ENCODE data around the gene P2RY11. TPM values are rescaled to one million over a fixed set of nuclear protein-coding genes. Genes with fewer than 3 reads are reported as not detected.

Gene P2RY11
- total RNA-seq, 2 donors from 2014 or later, result 65.4 to 73.9 TPM

DNA sequence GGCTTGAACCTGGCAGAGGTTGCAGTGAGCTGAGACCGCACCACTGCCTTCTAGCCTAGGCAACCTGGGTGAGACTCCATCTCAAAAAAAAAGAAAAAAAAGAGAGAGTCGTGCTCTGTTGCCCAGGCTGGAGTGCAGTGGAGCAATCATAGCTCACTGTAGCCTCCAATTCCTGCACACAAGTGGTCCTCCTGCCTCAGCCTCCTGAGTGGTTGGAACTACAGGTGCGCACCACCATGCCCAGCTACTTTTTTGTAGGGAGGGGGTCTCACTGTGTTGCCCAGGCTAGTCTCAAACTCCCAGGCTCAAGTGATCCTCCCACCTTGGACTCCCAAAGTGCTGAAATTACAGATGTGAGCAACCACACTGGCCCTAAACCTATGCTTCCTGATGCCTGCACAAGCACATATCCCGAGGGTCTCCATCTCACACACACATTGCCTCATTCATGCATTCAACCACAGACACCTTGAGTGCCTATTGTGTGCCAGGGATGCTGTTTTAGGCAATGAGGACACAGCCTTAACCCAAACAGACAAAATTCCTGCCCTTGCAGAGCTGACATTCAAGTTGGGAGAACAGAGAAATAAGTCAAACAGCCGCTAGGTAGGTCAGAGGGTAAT is 11.2 kb upstream of the P2RY11 start:
- Mint-ChIP-seq H3K9me3 (no peaks in the 10 kb centered on the region), H3K36me3 (ENCODE audit: insufficient read depth in 2 of 2) (peaks cover 0 to 2% of the 10 kb centered on the region in 2 donors), H3K4me1 (ENCODE audit: low read depth) (peaks cover 74% of the 10 kb centered on the region), H3K27me3 (ENCODE audit: low read depth) (no peaks in the 10 kb centered on the region), H3K27ac (peak overlapping the region; percentile 39), H3K4me3 (peak overlapping the region; percentile 9 to 35)
- no peak for DNase-seq
- ATAC-seq (replicated peaks in 1 of 2), result no peak

- no peak for DNase-seq
- H3K36me3 Mint-ChIP-seq (ENCODE audit: insufficient read depth in 2 of 2), result peaks cover 5 to 12% of the 10 kb centered on the region in 2 donors
- H3K27me3 Mint-ChIP-seq (ENCODE audit: low read depth), result no peaks in the 10 kb centered on the region
- H3K4me3 Mint-ChIP-seq, result peak overlapping the region; percentile 74 to 87
- peaks cover 85% of the 10 kb centered on the region for H3K4me1 Mint-ChIP-seq (ENCODE audit: low read depth)
- no peak for ATAC-seq (replicated peaks in 1 of 2)
- H3K9me3 Mint-ChIP-seq, result no peaks in the 10 kb centered on the region
- peak overlapping the region; percentile 56 for H3K27ac Mint-ChIP-seq
Observed at GRCh38 chr19:10102787-10103236, 8.7 kb upstream of the P2RY11 start.

DNA sequence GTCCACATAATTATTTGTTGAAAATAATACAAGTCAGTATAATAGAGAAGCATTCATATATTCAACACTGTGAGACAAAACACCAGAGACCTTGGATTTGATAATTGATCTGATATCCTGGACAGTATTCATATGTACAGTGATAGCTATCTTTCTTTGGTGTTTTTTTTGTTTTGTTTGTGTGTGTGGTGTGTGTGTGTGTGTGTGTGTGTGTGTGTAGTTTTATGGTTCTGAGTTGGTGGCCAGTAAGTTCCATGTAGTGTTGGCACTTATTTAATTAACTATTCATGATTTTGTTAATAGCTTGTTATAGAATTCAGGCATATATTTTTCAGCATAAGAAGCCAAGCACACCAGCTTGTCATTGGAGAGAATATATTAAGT is 7.4 kb upstream of the P2RY11 start:
- peak overlapping the region; percentile 91 to 92 for H3K4me3 Mint-ChIP-seq
- peaks cover 82% of the 10 kb centered on the region for H3K4me1 Mint-ChIP-seq (ENCODE audit: low read depth)
- no peaks in the 10 kb centered on the region for H3K9me3 Mint-ChIP-seq
- H3K27ac Mint-ChIP-seq, result peak overlapping the region; percentile 99
- DNase-seq, result no peak
- no peaks in the 10 kb centered on the region for H3K27me3 Mint-ChIP-seq (ENCODE audit: low read depth)
- H3K36me3 Mint-ChIP-seq (ENCODE audit: insufficient read depth in 2 of 2), result peaks cover 5 to 15% of the 10 kb centered on the region in 2 donors
- ATAC-seq (replicated peaks in 1 of 2), result no peak

- ATAC-seq (replicated peaks in 1 of 2) (peak; percentile 78 to 79), DNase-seq (peak; percentile 83 to 89)
- Mint-ChIP-seq H3K27ac (peak overlapping the region; percentile 99), H3K27me3 (ENCODE audit: low read depth) (no peaks in the 10 kb centered on the region), H3K36me3 (ENCODE audit: insufficient read depth in 2 of 2) (peaks cover 5 to 19% of the 10 kb centered on the region in 2 donors), H3K4me1 (ENCODE audit: low read depth) (peaks cover 83% of the 10 kb centered on the region), H3K4me3 (peak overlapping the region; percentile 91 to 92), H3K9me3 (no peaks in the 10 kb centered on the region)
Observed at GRCh38 chr19:10104665-10105508, 6.6 kb upstream of the P2RY11 start.

DNA sequence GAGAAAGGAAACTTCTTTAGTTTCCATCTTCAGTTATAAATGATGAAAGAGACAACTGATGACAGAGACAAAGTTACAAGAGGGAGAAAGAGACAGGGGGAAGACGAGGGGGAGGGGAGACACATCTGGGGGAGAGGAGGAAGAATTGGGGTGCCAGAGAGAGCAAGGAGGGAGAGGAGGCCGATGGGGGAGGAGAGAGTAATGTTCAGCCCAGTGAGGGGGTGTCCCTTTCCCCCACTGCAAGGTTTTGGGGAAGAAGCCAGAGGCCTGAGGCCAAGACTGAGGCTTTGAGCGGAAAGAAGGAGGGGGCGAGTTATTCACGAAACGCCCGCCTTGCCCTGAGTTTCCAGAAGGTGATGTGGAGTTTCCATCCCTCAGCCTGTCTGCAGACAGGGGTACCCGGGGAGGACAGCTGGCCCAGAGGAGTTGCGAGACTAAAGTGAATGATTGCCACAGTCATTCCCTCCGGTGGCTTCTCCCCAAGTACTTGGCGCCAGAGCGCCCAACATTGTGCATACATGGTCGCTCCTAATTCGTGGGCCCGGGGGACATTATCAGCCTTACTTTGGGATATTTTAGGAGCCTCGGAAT is 5.9 kb upstream of the P2RY11 start:
- no peaks in the 10 kb centered on the region for H3K9me3 Mint-ChIP-seq
- peak overlapping the region; percentile 91 to 92 for H3K4me3 Mint-ChIP-seq
- H3K4me1 Mint-ChIP-seq (ENCODE audit: low read depth), result peaks cover 86% of the 10 kb centered on the region
- peak overlapping the region; percentile 99 for H3K27ac Mint-ChIP-seq
- DNase-seq (peak; percentile 81 to 89), ATAC-seq (replicated peaks in 1 of 2) (peak; percentile 55 to 63)
- peaks cover 6 to 24% of the 10 kb centered on the region in 2 donors for H3K36me3 Mint-ChIP-seq (ENCODE audit: insufficient read depth in 2 of 2)
- H3K27me3 Mint-ChIP-seq (ENCODE audit: low read depth), result no peaks in the 10 kb centered on the region

DNA sequence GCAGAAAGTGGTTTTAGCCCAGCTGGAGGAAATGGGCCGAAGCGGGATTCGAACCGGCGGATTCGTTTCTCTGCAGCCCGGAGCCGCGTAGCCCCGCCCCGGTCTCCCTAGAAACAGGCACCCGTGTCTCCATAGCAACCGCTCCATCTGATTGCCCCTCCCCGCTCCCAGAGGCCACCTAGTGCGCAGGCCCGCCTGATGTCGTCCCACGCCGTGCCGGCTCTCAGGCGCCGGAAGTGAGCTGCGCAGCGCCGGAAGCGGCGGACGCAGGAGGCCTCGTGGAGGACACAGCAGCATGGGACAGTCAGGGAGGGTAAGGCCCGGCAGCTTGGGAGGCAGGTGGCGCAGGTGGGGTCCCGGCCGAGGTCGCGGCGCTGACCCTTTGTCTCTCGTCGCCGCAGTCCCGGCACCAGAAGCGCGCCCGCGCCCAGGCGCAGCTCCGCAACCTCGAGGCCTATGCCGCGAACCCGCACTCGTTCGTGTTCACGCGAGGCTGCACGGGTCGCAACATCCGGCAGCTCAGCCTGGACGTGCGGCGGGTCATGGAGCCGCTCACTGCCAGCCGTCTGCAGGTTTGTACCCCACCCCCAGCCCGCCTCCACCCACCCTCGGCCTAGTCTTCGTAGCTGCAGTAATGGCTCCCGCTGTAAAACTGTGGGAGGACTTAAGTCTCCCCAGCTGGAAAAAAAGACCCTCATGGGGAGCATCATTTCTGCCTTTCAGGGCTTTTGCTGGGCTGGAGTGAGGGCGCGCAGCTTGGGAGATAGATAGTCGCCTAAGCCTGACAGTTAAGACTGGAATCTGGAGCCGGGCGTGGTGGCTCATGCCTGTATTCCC is 5.2 kb upstream of the P2RY11 start, which contains the start of gene PPAN:
Gene PPAN (plus strand): TSS at position 263 of the 837 bp plus-strand sequence. CDS start 33 bp downstream, at position 296.
- H3K36me3 Mint-ChIP-seq (ENCODE audit: insufficient read depth in 2 of 2), result peaks cover 7 to 26% of the 10 kb centered on the region in 2 donors
- DNase-seq (peak; percentile 98 to 99), ATAC-seq (replicated peaks in 1 of 2) (peak; percentile 70 to 72)
- no peaks in the 10 kb centered on the region for H3K27me3 Mint-ChIP-seq (ENCODE audit: low read depth)
- no peaks in the 10 kb centered on the region for H3K9me3 Mint-ChIP-seq
- peak within 1 kb of the TSS; percentile 91 to 92 for H3K4me3 Mint-ChIP-seq
- H3K4me1 Mint-ChIP-seq (ENCODE audit: low read depth), result peaks cover 86% of the 10 kb centered on the region
- peak within 1 kb of the TSS; percentile 99 for H3K27ac Mint-ChIP-seq

DNA sequence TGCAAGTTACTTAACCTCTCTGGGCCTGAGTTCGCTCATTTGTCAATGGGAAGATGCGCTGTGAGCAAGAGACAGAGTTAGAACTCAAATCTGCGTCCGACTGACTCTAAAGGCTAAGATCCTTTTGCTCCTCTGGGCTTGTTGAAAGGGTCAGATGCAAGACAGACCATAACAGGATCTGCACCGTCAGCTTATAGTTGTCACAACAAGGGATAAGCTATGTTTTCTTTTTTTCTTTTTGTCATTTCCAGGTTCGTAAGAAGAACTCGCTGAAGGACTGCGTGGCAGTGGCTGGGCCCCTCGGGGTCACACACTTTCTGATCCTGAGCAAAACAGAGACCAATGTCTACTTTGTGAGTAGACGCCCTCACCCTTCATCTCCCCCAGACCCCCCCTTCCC is 4.2 kb upstream of the P2RY11 start:
- DNase-seq, result no peak
- Mint-ChIP-seq H3K4me3 (peak overlapping the region; percentile 91 to 92), H3K4me1 (ENCODE audit: low read depth) (peaks cover 86% of the 10 kb centered on the region), H3K27ac (peak overlapping the region; percentile 77), H3K9me3 (no peaks in the 10 kb centered on the region), H3K36me3 (ENCODE audit: insufficient read depth in 2 of 2) (peaks cover 7 to 24% of the 10 kb centered on the region in 2 donors), H3K27me3 (ENCODE audit: low read depth) (no peaks in the 10 kb centered on the region)
- ATAC-seq (replicated peaks in 1 of 2), result no peak

DNA sequence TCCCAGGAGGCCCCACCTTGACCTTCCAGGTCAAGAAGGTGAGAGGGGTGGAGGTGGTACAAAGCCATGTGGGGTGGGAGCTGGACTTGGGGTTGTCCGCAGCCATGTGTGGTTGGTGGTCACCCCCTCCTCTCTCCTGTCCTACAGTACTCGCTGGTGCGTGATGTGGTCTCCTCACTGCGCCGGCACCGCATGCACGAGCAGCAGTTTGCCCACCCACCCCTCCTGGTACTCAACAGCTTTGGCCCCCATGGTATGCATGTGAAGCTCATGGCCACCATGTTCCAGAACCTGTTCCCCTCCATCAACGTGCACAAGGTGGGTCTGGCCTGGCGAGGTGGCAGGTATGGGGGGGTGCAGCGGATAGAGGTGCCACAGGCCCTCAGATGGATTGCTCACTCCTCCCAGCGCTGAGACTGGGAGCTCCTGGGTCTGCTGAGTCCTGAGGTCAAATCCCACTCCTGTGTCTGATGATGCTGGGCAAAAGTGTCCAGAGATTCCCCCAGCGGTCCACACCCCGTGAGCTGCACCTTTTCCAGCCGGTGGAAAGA is 3.6 kb upstream of the P2RY11 start:
- no peaks in the 10 kb centered on the region for H3K27me3 Mint-ChIP-seq (ENCODE audit: low read depth)
- peak overlapping the region; percentile 91 to 92 for H3K4me3 Mint-ChIP-seq
- peak overlapping the region; percentile 77 for H3K27ac Mint-ChIP-seq
- peaks cover 7 to 27% of the 10 kb centered on the region in 2 donors for H3K36me3 Mint-ChIP-seq (ENCODE audit: insufficient read depth in 2 of 2)
- H3K9me3 Mint-ChIP-seq, result no peaks in the 10 kb centered on the region
- no peak for DNase-seq
- H3K4me1 Mint-ChIP-seq (ENCODE audit: low read depth), result peaks cover 86% of the 10 kb centered on the region
- no peak for ATAC-seq (replicated peaks in 1 of 2)

GRCh38 chr19:10109528-10109927 is 2.0 kb upstream of the P2RY11 start:
- peak overlapping the region; percentile 49 to 66 for H3K4me3 Mint-ChIP-seq
- H3K36me3 Mint-ChIP-seq (ENCODE audit: insufficient read depth in 2 of 2), result peaks cover 7 to 27% of the 10 kb centered on the region in 2 donors
- H3K9me3 Mint-ChIP-seq, result no peaks in the 10 kb centered on the region
- ATAC-seq (replicated peaks in 1 of 2) (no peak), DNase-seq (no peak)
- H3K4me1 Mint-ChIP-seq (ENCODE audit: low read depth), result peaks cover 77% of the 10 kb centered on the region
- H3K27ac Mint-ChIP-seq, result peak overlapping the region; percentile 54
- H3K27me3 Mint-ChIP-seq (ENCODE audit: low read depth), result no peaks in the 10 kb centered on the region

DNA sequence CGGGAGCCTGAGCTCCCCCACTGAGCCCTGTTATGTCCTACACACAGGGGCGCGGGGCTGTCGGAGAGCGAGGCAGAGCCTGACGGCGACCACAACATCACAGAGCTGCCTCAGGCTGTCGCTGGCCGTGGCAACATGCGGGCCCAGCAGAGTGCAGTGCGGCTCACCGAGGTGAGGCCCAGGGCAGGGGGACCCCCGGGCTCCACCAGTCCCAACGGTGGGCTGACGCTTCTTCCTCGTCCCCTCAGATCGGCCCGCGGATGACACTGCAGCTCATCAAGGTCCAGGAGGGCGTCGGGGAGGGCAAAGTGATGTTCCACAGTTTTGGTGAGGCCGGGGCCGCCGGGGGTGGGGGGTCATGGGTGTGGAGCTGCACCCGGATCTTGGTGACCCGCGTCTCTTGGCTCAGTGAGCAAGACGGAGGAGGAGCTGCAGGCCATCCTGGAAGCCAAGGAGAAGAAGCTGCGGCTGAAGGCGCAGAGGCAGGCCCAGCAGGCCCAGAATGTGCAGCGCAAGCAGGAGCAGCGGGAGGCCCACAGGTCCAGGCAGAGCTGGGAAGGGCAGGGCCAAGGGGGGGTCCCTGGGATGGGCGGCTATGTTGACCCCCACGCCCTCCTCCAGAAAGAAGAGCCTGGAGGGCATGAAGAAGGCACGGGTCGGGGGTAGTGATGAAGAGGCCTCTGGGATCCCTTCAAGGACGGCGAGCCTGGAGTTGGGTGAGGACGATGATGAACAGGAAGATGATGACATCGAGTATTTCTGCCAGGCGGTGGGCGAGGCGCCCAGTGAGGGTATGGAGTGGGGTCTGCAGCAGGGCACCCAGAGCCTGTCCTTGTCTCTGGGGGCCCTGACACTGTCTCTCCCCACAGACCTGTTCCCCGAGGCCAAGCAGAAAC is 1.2 kb upstream of the P2RY11 start:
- H3K36me3 Mint-ChIP-seq (ENCODE audit: insufficient read depth in 2 of 2), result peaks cover 8 to 27% of the 10 kb centered on the region in 2 donors
- H3K9me3 Mint-ChIP-seq, result no peaks in the 10 kb centered on the region
- no peak for DNase-seq
- no peak for ATAC-seq (replicated peaks in 1 of 2)
- peaks cover 69% of the 10 kb centered on the region for H3K4me1 Mint-ChIP-seq (ENCODE audit: low read depth)
- peak overlapping the region; percentile 24 for H3K27ac Mint-ChIP-seq
- H3K4me3 Mint-ChIP-seq, result peak overlapping the region; percentile 63 to 75
- no peaks in the 10 kb centered on the region for H3K27me3 Mint-ChIP-seq (ENCODE audit: low read depth)

DNA sequence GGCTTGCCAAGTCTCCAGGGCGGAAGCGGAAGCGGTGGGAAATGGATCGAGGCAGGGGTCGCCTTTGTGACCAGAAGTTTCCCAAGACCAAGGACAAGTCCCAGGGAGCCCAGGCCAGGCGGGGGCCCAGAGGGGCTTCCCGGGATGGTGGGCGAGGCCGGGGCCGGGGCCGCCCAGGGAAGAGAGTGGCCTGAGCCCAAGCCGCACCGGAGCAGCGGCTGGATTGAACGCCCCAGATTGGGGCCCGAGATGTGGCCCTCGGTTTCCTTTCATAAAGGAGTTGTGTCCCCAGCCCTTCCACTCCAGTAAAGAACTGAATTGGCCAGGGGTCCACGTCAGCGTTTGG is 548 bp upstream of the P2RY11 start:
- H3K4me1 Mint-ChIP-seq (ENCODE audit: low read depth), result peaks cover 65% of the 10 kb centered on the region
- H3K36me3 Mint-ChIP-seq (ENCODE audit: insufficient read depth in 2 of 2), result peaks cover 8 to 27% of the 10 kb centered on the region in 2 donors
- peak overlapping the region; percentile 71 to 75 for H3K4me3 Mint-ChIP-seq

More for the DNA sequence above, 548 bp upstream of the P2RY11 start:
- H3K27me3 Mint-ChIP-seq (ENCODE audit: low read depth), result no peaks in the 10 kb centered on the region
- peak overlapping the region; percentile 24 for H3K27ac Mint-ChIP-seq
- H3K9me3 Mint-ChIP-seq, result no peaks in the 10 kb centered on the region
- no peak for DNase-seq
- ATAC-seq (replicated peaks in 1 of 2), result no peak

Data from activated T-cell treated with anti-CD3 and anti-CD28 coated beads, Interleukin-2, amount 50 U/mL, for 72 hours (primary cell).